IPS-20b (cell line): ENCODE data around the gene SULT1A2.
"Not testable (repeated sequence)": the region's sequence is repeated elsewhere in the genome, so short reads cannot be mapped to it uniquely, and the experiment has no call there.

Experiments used
- H3K27ac ChIP-seq: one replicate; pipeline ENCODE4 v1.5.1; 2013; ENCODE audit warnings: low read length
- H3K27me3 ChIP-seq: 2 replicates; pipeline ENCODE4 v1.6.1; 2013; ENCODE audit warnings: mild to moderate bottlenecking, low read length, inconsistent platforms; ENCODE audit not compliant: insufficient read depth
- H3K36me3 ChIP-seq: 2 replicates; pipeline ENCODE4 v1.6.1; 2013; ENCODE audit warnings: low read depth, mild to moderate bottlenecking, inconsistent platforms, low read length, moderate library complexity; ENCODE audit not compliant: insufficient read depth
- H3K4me1 ChIP-seq: 2 replicates; pipeline ENCODE4 v1.6.1; 2013; ENCODE audit warnings: mild to moderate bottlenecking, control low read depth, inconsistent platforms, low read length, moderate library complexity; ENCODE audit not compliant: insufficient read depth
- H3K4me3 ChIP-seq: 2 replicates; pipeline ENCODE4 v1.5.1; 2013; ENCODE audit warnings: mild to moderate bottlenecking, low read length, inconsistent platforms
- H3K9ac ChIP-seq: 2 replicates; pipeline ENCODE4 v1.6.1; 2013; ENCODE audit warnings: low read depth, mild to moderate bottlenecking, inconsistent platforms, low read length, moderate library complexity
- H3K9me3 ChIP-seq: 2 replicates; pipeline ENCODE4 v1.6.1; 2013; ENCODE audit warnings: mild to moderate bottlenecking, low read depth, low read length, inconsistent platforms; ENCODE audit not compliant: insufficient read depth

Gene SULT1A2

GRCh38 chr16:28607681-28608495 lies 11.0 kb upstream of the SULT1A2 start:
- H3K4me1 ChIP-seq, H3K36me3 ChIP-seq, H3K9me3 ChIP-seq, H3K9ac ChIP-seq, H3K27me3 ChIP-seq, H3K4me3 ChIP-seq, H3K27ac ChIP-seq: not testable (repeated sequence)

GRCh38 chr16:28607116-28607623 lies 10.3 kb upstream of the SULT1A2 start:
- Histone ChIP-seq H3K27ac (no peak overlapping the region), H3K9ac (no peak overlapping the region), H3K27me3 (no peaks in the 10 kb centered on the region), H3K4me1 (no peaks in the 10 kb centered on the region; the same call in 1 of the 2 replicates), H3K9me3 (no peaks in the 10 kb centered on the region), H3K4me3 (no peak overlapping the region), H3K36me3 (no peaks in the 10 kb centered on the region)

- Histone ChIP-seq H3K27ac (no peak overlapping the region), H3K27me3 (no peaks in the 10 kb centered on the region), H3K9ac (no peak overlapping the region), H3K4me3 (no peak overlapping the region), H3K4me1 (no peaks in the 10 kb centered on the region; the same call in 1 of the 2 replicates), H3K9me3 (no peaks in the 10 kb centered on the region), H3K36me3 (no peaks in the 10 kb centered on the region)
Observed at GRCh38 chr16:28606291-28607115, 9.7 kb upstream of the SULT1A2 start.

GRCh38 chr16:28604186-28604565 lies 7.3 kb upstream of the SULT1A2 start:
- Histone ChIP-seq H3K36me3 (no peaks in the 10 kb centered on the region), H3K9ac (no peak overlapping the region), H3K27me3 (no peaks in the 10 kb centered on the region), H3K4me1 (no peaks in the 10 kb centered on the region), H3K27ac (no peak overlapping the region), H3K4me3 (no peak overlapping the region), H3K9me3 (no peaks in the 10 kb centered on the region)

- Histone ChIP-seq H3K27me3 (no peaks in the 10 kb centered on the region), H3K9ac (no peak overlapping the region), H3K4me1 (no peaks in the 10 kb centered on the region), H3K36me3 (no peaks in the 10 kb centered on the region), H3K27ac (no peak overlapping the region), H3K4me3 (no peak overlapping the region), H3K9me3 (no peaks in the 10 kb centered on the region)
Observed at GRCh38 chr16:28603381-28604185, 6.7 kb upstream of the SULT1A2 start.

GRCh38 chr16:28602529-28602928 lies 5.7 kb upstream of the SULT1A2 start:
- Histone ChIP-seq H3K27me3 (no peaks in the 10 kb centered on the region), H3K9me3 (no peaks in the 10 kb centered on the region), H3K4me3 (no peak overlapping the region), H3K36me3 (no peaks in the 10 kb centered on the region), H3K27ac (no peak overlapping the region), H3K9ac (no peak overlapping the region), H3K4me1 (peaks cover 6% of the 10 kb centered on the region; the same call in 1 of the 2 replicates)

GRCh38 chr16:28602062-28602461 lies 5.2 kb upstream of the SULT1A2 start:
- H3K9me3 ChIP-seq, H3K4me1 ChIP-seq, H3K4me3 ChIP-seq, H3K36me3 ChIP-seq, H3K27me3 ChIP-seq, H3K9ac ChIP-seq, H3K27ac ChIP-seq: not testable (repeated sequence)

- not testable (repeated sequence) for H3K4me3 ChIP-seq, H3K27ac ChIP-seq, H3K27me3 ChIP-seq, H3K4me1 ChIP-seq, H3K9ac ChIP-seq, H3K9me3 ChIP-seq, H3K36me3 ChIP-seq
Observed at GRCh38 chr16:28601589-28601988, 4.7 kb upstream of the SULT1A2 start.

- not testable (repeated sequence) for H3K4me1 ChIP-seq, H3K27ac ChIP-seq, H3K4me3 ChIP-seq, H3K9ac ChIP-seq, H3K9me3 ChIP-seq, H3K27me3 ChIP-seq, H3K36me3 ChIP-seq
Observed at GRCh38 chr16:28600965-28601364, 4.1 kb upstream of the SULT1A2 start.

GRCh38 chr16:28599377-28600285 lies 2.8 kb upstream of the SULT1A2 start:
- not testable (repeated sequence) for H3K27me3 ChIP-seq, H3K4me1 ChIP-seq, H3K9me3 ChIP-seq, H3K4me3 ChIP-seq, H3K9ac ChIP-seq, H3K36me3 ChIP-seq, H3K27ac ChIP-seq
